NCI-H510A (cell line): ENCODE measurements around the gene PPP1R1A.

Source experiments
- DNase-seq: peaks from one replicate; lab custom pipeline; 2025; lab: John Stamatoyannopoulos, UW

PPP1R1A gene

DNA sequence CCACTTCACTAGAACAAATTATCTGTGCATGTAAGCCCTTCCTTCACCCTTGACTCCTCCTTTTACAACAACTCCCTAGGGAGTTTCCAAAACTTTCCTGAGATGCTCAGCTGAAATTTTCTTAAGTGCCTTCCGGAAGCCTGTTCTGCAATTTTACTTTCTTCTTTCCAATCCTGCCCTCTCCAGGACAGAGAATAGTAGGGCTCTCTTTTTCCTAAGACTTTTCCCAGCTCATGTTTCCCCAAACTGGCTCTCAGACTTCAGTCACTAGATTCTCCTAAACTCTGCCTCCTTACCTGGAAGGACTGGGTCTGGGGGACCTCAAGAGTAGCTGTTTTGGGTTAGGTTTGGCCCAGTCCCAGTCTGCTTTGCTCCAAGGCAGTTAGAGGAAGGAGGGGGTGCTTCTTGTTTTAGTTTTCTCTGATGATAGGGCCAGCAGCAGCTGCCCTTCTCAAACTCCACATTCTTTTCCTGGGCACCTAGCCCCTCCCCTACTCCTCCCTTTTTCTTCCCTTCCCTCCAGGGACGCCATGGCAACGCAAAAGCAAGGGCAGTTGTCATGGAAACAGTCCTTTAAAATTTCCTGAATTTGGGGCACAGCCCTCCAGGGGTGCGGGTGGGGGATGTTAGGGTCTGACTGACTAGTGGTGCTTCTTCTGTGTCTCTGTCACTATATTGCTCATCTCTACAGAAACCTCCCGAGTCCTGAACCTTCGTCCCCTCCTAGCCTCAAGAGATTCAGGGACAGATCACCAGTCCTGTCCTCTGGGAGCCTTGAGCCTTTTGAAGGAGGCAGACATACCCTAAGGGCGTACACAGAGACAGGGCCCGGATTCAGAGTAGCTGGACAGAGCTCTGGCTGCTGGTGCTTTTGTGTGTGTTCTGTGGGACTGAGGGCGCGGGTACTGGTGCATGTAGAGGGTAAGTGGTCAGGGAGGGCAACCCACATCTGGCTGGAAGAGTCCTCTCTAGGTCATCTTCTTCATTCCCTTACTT lies 17.0 kb downstream of the PPP1R1A start:
- DNase-seq = no peak

DNA sequence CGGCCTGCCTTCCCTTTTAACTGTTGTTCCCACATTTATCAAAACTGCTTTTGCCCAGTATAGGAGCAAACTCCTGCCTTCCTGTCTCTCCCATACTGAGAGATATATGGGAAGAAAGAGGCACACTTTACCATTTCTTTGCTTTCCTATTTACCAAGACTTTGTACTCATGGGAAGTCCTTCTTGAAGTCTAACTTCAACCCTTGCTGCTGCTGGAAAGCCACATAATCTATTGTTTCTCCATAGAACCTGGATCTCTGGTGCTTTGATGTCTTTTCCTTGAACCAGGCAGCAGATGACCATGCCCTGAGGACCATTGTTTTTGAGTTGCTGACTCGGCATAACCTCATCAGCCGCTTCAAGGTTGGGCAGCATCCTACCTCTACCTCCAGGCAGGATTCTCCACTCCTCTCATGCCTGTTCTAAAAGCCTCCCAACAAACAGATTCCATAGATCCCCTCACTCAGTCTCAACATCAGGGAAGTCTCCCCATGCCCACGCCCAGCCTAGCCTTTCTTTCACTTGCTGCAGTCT lies 18.4 kb downstream of the PPP1R1A start:
- no peak for DNase-seq

DNA sequence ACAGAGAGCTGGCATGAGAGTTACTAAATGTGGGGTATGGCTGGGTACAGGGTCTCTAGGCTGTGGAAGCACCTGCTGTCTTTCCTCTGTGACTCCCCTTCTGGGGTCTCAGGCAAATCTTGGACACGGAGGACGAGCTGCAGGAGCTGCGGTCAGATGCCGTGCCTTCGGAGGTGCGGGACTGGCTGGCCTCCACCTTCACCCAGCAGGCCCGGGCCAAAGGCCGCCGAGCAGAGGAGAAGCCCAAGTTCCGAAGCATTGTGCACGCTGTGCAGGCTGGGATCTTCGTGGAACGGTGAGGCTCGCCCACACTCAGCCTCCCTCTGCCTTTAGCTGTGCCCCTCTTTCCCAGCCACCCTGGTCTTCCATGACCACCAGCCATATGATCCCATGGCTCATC lies 19.4 kb downstream of the PPP1R1A start:
- DNase-seq = no peak

DNA sequence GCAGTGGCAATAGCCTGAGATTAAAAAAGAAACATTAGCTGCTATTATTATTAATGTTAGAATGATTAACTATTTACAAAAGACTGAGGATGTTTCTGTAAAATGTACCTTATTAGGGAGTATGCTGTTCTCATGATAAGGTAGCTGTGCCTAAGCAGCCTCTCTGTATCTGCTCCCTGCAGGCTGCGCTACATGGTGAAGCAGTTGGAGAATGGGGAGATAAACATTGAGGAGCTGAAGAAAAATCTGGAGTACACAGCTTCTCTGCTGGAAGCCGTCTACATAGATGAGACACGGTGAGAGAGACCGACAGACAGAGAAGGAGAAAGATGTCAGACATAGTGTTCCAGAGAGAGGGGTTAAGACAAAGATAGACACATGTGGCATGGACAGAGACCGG lies 21.7 kb downstream of the PPP1R1A start:
- DNase-seq = no peak

DNA sequence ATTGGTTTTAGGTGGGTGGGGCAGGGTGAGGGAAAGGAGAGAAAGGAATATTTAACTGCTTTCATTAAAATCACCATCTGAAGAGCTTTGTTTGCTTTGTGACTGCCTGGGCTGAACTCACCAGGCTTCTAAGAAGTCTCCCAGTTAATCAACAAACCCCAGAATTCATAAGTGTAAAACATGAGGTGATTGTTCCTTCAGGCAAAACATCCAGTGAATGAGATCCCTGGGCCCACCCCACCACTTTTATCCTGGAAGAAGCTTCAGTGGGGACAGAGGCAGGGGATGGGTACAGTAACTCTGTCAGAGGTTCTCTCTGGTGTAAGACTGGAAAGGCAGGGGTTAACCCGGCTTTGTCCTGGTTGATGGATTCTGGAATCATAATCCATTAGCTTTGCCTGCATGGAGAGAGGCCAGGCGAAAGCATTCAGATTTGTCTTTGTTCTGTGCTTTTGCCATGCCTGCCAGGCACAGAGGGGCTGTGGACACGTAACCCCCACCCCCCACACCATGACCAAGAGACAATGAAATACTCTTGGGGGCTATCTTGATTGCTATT lies 22.4 kb downstream of the PPP1R1A start:
- no peak for DNase-seq

DNA sequence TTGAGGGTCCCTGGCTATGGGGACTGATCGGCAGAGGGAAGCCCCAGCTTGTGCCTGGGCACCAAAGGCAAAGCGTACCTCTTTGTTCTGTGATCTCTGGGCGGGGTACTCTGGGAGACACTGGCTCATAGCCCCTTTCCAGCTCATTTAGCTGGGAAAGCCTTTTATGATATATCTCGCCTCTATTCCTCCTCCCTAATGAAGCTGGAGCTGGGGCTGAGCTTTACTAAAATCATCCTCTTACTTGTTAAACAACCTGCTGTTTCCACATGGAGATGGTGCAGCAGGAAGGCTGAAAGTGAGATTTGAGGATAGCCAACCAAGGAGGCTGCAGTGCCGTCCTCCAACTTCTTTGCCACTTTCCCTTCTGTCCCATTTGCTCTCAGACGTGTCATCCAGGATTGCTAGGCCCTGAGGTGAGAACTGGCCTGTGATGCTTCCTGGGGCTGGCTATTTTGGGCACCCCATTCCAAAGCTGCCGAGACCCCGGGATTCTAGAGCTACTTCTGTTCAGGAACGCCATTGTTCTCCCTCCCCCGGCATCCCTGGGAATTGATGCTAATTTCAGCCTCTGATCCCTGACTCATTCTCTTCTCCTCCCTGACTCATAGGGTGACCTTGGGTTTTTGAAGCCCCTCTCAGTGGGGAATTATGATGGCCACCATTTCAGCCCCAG lies 23.0 kb downstream of the PPP1R1A start:
- no peak for DNase-seq

DNA sequence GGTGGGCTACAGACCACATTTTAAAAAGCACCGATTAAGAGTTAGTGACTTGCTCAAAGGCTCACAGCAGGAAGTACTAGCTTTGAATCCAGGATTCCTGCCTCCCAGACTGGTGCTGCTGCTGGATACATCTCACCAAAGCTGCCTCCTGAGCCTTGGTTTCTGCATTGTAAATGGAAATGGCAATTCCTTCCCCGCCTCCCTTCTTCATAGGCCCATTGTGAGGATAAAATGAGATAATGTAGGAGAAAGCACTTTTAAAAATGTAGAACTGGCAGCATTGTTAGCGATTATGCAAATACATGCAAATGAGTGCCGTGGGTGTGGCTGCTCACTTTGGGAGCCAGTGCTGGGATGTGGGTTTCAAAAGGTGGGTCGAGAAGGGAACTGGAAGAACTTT lies 23.7 kb downstream of the PPP1R1A start:
- no peak for DNase-seq

DNA sequence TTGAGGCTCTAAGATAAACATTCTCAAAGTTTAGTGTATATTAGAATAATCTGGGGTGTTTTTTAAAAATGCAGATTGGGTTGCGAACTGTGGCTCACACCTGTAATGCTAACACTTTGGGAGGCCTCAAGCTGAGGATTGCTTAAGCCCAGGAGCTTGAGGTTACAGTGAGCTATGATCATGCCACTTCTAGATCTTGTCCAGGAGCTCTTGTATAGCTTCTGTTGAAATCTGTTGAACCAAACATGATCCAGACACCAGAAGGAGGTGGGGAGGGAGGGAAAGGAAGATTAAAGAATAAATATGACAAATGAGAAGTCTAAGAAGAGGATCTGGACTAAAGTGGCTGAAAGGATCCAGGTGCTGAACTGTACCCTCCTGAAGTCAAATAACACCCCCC lies 24.7 kb downstream of the PPP1R1A start:
- no peak for DNase-seq

DNA sequence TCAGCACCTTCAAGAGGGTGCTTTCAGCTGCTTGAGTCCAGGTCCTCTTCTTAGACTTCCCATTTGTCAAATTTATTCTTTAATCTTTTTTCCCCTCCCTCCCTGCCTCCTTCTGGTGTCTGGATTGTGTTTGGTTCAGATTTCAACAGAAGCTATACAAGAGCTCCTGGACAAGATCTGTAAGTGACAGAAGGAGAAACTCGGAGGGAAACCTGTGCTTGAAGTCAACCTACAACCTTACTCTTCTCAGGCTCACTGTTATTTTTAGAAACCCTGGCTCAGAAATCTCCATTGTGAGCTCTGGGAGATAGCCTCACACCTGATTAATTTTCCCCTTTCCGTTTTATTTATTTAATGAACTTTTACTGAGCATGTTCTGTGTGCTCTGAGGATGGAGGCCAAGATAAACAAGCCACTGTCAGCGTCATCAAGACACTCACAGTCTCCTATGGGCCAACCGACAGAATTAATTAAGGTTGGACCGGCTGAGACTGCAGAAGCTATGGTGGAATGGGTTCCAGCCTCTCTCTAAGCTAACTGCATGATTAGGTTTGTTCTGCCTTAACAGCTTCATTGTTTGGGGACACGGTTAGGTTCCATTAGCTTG lies 25.6 kb downstream of the PPP1R1A start:
- DNase-seq = no peak

DNA sequence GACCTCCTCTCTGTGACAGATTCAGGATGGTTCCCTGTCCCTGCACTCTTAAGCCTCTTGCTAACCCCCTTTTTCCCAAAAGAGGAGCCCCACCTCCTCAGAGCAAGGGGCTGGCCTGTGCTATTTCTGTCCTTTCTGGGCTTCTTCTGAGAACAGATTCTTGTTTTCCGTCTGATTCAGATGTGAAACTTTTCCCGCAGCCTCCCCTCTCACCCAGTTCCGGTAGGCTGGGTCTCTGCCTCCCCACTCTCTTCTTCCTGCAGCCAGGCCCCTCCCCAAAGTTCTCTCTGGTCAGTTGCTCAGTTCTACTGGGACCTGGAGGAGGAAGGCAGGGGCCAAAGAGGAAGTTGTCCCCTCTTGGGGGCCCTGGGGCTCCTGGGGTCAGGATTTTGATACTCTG lies 27.3 kb downstream of the PPP1R1A start:
- no peak for DNase-seq

DNA sequence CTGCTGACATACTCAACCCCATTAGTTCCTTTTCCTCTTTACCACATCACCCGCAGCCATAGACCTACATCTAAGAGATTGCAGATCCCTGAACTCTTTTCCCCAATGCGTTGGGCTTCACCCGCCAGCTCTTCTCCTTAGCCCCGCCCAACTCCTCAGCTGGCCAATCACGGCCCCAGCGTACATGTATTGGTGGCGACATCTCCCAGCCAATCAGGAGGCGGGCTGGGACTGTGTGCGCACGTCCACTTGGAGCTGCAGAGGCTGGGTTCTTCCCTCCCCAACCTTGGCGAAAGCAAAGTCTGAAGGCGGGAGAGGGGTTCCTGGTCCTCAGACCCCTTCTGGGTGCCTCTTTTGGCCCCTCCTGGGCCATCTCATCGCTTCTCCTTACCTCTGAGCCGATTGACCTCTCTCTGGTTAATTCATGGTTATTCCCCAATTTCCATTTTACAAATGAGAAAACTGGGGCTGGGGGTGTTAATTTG lies 28.0 kb downstream of the PPP1R1A start:
- no peak for DNase-seq

DNA sequence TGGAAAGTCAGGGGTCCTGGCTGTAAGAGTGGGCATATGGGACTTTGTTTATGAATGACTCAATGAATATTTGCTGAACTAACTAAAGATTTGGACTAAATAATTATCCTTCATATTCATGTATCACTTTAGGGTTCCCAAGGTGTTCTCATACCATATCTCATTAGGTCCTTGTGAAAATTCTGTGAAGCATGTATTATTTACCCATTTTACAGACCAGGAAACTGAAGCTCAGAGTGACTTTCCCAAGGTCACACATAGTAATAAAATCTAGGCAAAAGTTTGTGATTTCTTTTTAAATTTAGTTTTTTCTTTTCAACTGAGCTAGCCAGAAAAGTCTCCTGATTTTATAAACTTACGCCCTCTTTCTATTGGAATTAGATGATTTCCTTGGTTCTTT lies 29.7 kb downstream of the PPP1R1A start:
- no peak for DNase-seq

DNA sequence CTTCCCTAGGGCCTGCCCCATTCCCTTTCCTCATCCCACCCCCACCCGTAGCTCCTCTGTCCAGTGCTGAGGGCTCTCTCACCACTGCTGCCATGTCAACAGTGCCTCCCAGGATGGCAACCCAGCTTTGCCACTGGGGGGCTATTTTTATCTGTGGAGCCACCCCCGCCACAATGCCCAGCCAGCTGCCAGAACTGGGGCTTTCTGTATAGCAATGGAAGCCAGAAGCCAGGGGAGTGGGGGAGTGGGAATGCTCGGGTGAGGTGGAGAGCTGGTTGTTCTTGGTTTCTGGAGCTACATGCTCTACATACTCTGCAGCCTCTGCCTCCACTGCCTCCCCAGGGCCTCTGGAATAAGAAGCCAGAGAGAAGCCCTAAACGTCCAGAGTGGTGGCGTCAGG lies 30.1 kb downstream of the PPP1R1A start:
- no peak for DNase-seq

DNA sequence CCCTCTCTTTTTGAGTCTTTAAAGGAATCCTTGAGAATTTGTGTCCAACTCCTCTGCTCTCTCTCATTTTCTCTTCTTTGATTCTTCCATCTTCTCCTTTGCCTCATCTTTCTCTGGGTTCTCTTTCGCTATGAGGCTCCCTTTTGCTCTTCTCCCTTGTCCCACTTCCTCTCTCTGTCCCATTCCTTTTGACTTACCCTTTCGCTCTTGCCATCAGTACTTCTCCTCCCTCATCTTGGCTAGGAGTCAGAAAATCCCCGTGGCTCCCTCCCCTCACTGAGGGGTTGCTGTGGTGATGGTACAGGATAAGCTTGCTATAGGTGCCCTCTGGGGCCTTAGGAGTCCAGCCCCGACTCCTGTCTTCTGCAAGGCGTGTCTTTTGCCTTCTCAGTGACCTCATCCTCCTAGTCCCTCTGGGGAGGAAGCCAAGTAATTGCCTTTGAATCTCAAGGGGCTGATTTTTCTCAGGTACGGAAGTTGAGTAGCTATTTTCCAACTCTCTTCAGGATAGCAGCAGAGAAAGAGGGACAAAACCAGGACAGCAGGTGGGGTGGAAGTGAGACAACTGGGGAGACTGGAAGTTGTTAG lies 32.7 kb downstream of the PPP1R1A start:
- DNase-seq = no peak

DNA sequence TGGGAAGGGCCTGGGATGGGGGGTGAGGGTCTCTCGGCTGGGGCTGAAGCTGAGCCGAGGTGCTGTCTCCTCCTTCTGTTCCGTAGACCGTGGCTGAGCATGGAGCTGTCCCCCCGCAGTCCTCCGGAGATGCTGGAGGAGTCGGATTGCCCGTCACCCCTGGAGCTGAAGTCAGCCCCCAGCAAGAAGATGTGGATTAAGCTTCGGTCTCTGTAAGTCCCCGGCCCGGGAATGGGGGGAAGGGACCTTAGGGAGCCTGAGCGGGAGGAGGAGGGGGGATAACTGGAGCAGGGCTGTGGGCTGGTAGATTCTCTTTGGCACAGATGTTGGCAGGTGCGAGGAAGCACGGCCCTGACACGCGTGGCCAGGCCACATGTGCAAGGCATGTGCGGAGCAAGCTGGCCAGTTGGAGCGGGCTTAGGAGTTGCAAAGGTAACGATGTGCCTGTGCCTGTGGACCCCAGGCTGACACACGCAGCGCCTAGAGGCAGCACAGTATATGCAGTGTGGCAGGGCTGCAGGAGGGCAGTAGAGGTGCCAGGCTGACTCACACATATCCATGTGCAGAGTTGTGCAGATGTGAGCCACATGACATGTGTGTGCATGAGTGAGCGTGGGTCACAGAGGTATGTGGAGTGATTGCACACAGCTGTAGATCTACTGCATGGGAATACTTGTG lies 38.5 kb downstream of the PPP1R1A start:
- DNase-seq = no peak

DNA sequence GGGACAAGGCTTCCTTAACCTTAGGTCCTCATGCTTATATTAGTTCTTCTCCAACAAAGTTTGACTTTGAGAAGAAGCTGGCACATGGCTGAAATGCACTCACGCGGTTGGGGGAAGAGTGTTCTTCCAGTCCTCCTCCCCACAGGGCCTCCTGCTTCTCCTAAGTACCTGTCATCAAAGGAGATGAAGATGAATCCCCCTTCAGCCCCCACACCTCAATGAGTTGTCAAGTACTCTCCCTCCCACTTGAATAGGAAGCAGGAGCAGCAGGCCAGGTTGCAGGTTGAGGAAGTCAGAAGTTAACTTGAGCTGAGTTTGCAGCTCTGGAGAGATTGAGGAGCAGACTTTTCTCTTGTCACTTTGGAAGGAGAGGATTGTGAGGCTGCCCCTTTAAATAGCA lies 41.9 kb downstream of the PPP1R1A start:
- DNase-seq = no peak

DNA sequence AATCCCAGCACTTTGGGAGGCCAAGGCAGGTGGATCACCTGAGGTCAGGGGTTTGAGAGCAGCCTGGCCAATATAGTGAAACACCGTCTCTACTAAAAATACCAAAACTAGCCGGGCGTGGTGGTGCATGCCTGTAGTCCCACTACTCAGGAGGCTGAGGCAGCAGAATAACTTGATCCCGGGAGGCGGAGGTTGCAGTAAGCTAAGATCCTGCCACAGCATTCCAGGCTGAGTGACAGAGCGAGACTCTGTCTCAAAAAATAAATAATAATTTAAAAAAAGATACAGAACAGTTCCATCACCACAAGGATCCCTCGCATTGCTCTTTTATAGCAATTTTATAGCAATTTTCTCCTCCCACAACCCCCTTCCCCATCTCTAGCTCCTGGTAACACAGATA lies 43.7 kb downstream of the PPP1R1A start:
- no peak for DNase-seq

DNA sequence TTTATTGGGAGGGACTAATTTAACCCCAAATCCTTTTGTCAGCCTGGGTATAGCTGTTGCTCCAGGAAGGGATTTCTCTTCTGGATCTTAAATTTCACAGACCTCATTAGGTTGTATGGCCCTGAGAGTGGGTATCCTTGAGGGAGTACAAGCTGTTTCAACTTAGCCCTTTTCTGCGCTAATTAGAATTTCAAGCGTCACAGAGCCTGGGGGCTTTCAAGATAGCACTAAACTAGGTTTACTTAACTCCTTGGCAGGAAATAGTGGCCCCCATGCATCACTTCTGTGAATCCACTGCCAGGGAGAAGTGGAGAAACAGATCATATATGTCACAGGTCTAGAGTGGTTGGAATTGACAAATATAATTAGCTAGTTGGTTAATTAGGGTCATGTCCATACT lies 44.9 kb downstream of the PPP1R1A start:
- no peak for DNase-seq

DNA sequence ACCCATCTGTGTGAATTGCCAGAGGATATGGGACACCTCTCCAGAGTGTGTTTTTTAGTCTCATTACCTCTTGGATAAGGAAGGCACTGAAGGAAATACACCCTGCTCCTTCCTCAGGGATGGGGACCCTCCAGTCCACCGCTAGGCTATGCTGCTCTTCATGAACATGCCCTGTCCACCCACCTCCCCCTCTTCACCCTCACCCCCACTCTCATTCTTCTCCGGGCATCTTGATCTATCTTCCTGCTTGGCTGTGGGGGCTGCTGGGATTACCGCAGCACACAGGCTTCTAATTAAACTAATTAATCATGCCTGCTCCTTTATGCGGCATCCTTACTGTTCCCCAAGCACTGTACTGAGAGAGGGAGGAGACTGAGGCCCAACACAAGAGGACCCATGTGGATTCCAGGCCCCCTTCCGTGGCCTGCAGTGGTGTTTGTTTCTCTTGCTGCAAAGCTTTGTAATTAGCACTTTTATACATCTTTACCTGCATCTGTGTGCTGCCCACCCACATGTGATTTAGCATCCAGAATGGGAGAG lies 46.6 kb downstream of the PPP1R1A start:
- DNase-seq = no peak

DNA sequence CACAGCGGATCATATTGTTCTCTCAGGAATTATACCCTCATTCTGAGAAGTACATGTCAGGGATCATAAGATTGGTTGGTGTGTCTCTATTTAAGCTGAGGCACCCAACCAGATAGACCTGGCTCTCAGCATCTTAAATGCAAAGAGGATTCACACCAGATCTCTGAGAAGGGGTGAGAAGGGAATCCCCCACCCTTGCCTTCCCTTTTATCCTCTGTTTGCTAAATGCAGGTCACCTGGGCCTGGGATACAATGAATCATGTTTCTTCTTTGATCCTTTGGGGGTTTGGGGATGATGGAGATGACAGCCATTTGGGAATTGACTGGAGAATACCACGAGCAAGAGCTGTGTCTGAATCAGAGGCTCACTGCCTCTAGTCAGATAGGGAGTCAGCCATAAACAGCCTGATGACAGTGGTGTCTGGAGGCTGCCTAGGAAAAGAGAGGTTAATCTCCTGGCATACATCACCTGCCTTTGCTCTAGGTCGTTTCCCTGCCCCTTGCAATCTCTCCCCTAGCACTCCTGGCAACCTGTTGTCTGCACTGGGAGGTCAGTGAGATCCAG lies 50.2 kb downstream of the PPP1R1A start:
- no peak for DNase-seq

DNA sequence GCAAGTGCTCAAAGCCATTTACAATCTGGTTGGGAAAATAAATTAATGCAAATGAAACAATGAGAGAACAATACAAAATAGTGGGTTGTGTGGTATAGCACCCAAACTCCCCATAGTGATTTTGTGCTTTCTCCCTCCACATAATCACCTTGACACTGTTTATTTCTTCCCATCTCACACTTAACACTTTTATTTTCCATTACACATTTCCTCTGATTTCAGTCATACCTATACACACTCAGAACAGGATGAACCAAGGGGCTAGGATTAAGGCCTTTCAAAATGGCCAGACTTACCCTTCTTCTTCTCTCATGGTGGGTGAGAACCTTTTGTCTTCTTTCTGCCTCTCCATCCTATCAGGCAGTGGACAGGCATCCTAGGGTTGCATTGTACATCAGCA lies 53.0 kb downstream of the PPP1R1A start:
- DNase-seq = no peak
